ENCODE measurements around the gene RASGEF1B. TPM values are rescaled to one million over a fixed set of nuclear protein-coding genes. Genes with fewer than 3 reads are reported as not detected.

Gene RASGEF1B
- total RNA-seq, 1 experiment from 2014 or later = 8.1 TPM

- no peak overlapping the region for H3K4me3 ChIP-seq (ENCODE audit: low read depth, low read length, poor library complexity, severe bottlenecking)
- ChIA-PET POLR2A (ENCODE audit: low non-redundant PET) (no interaction called here), CTCF (no interaction called here)
- H3K27me3 ChIP-seq (replicated peaks; ENCODE audit: insufficient read depth, low read depth, low read length, poor library complexity) = no peaks in the 10 kb centered on the region
- H3K4me1 ChIP-seq (ENCODE audit: insufficient read depth, low read length, poor library complexity, severe bottlenecking) = no peaks in the 10 kb centered on the region
- H3K9me3 ChIP-seq (ENCODE audit: low read depth, low read length, poor library complexity, severe bottlenecking) = no peaks in the 10 kb centered on the region
- no TSS peak for BruUV-seq (replicated peaks)
- no peak overlapping the region for H3K27ac ChIP-seq (ENCODE audit: low read depth, low read length, poor library complexity, severe bottlenecking)
- intact Hi-C loops (cut with micrococcal nuclease; ENCODE audit: unreplicated experiment) = no loop called here
- DNase-seq (ENCODE audit: low spot score) = no peak
- TF ChIP-seq, protein P1, sequence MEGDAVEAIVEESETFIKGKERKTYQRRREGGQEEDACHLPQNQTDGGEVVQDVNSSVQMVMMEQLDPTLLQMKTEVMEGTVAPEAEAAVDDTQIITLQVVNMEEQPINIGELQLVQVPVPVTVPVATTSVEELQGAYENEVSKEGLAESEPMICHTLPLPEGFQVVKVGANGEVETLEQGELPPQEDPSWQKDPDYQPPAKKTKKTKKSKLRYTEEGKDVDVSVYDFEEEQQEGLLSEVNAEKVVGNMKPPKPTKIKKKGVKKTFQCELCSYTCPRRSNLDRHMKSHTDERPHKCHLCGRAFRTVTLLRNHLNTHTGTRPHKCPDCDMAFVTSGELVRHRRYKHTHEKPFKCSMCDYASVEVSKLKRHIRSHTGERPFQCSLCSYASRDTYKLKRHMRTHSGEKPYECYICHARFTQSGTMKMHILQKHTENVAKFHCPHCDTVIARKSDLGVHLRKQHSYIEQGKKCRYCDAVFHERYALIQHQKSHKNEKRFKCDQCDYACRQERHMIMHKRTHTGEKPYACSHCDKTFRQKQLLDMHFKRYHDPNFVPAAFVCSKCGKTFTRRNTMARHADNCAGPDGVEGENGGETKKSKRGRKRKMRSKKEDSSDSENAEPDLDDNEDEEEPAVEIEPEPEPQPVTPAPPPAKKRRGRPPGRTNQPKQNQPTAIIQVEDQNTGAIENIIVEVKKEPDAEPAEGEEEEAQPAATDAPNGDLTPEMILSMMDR (conservative IDR thresholded peaks at IDR 0.05; ENCODE audit: low read depth, low read length) = no peak
- TF ChIP-seq EZH2 (IDR thresholded peaks at IDR 0.05; ENCODE audit: borderline replicate concordance, low read depth, low read length, poor library complexity, severe bottlenecking) = no peak
- no peaks in the 10 kb centered on the region for H3K36me3 ChIP-seq (ENCODE audit: insufficient read depth, low read length, poor library complexity, severe bottlenecking)
These were observed 47.2 kb upstream of the RASGEF1B start for GRCh38 chr4:81518762-81519426.

GRCh38 chr4:81516241-81516640, 44.5 kb upstream of the RASGEF1B start:
- no TSS peak for BruUV-seq (replicated peaks)
- CTCF ChIA-PET = no interaction called here
- no peaks in the 10 kb centered on the region for H3K9me3 ChIP-seq (ENCODE audit: low read depth, low read length, poor library complexity, severe bottlenecking)
- H3K36me3 ChIP-seq (ENCODE audit: insufficient read depth, low read length, poor library complexity, severe bottlenecking) = no peaks in the 10 kb centered on the region
- intact Hi-C loops (cut with micrococcal nuclease; ENCODE audit: unreplicated experiment) = no loop called here
- POLR2A ChIA-PET (ENCODE audit: low non-redundant PET) = no interaction called here
- H3K27me3 ChIP-seq (replicated peaks; ENCODE audit: insufficient read depth, low read depth, low read length, poor library complexity) = no peaks in the 10 kb centered on the region
- TF ChIP-seq EZH2 (IDR thresholded peaks at IDR 0.05; ENCODE audit: borderline replicate concordance, low read depth, low read length, poor library complexity, severe bottlenecking) = no peak
- TF ChIP-seq, protein P1 (conservative IDR thresholded peaks at IDR 0.05; ENCODE audit: low read depth, low read length) = no peak
- no peak overlapping the region for H3K27ac ChIP-seq (ENCODE audit: low read depth, low read length, poor library complexity, severe bottlenecking)
- H3K4me3 ChIP-seq (ENCODE audit: low read depth, low read length, poor library complexity, severe bottlenecking) = no peak overlapping the region
- DNase-seq (ENCODE audit: low spot score) = no peak
- no peaks in the 10 kb centered on the region for H3K4me1 ChIP-seq (ENCODE audit: insufficient read depth, low read length, poor library complexity, severe bottlenecking)

DNA sequence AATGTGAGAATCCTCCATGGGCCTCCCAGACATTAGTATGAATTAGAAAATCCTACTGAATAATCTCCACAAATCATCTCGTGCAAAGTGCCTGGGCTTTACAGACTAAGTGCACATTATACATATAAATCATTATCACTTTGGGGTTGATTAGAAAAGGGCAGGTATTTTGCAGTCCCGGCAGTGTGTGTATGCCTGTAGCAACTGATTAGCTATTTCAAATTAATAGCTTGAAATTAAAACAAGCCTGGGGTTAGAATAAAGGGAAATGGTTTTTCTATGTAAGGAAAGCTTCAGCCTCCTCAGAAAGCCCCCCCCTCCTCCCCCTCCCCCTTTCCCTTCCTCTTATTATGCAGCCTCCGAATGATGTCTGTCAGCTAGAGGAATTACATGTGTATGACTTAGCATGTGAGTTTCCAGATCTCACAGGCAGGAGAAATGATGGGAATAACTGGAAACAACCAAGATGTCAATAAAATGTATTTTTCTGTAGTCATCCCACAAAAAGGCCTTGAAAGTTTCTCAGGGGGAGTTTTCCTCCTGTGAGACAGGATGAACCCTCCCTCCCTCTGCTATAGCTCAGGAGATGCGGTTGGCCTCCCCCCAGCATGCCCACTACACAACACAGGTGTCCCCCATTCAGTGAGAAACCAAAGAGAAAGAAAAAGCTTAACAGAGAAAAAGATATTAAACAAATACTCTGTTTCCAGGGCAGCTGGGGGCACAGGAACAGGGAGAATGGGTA, 41.2 kb upstream of the RASGEF1B start:
- no peak overlapping the region for H3K4me3 ChIP-seq (ENCODE audit: low read depth, low read length, poor library complexity, severe bottlenecking)
- DNase-seq (ENCODE audit: low spot score) = no peak
- no TSS peak for BruUV-seq (replicated peaks)
- no peaks in the 10 kb centered on the region for H3K9me3 ChIP-seq (ENCODE audit: low read depth, low read length, poor library complexity, severe bottlenecking)
- intact Hi-C loops (cut with micrococcal nuclease; ENCODE audit: unreplicated experiment) = no loop called here
- no peak overlapping the region for H3K27ac ChIP-seq (ENCODE audit: low read depth, low read length, poor library complexity, severe bottlenecking)
- no peaks in the 10 kb centered on the region for H3K36me3 ChIP-seq (ENCODE audit: insufficient read depth, low read length, poor library complexity, severe bottlenecking)
- ChIA-PET CTCF (no interaction called here), POLR2A (ENCODE audit: low non-redundant PET) (no interaction called here)
- no peaks in the 10 kb centered on the region for H3K4me1 ChIP-seq (ENCODE audit: insufficient read depth, low read length, poor library complexity, severe bottlenecking)
- no peaks in the 10 kb centered on the region for H3K27me3 ChIP-seq (replicated peaks; ENCODE audit: insufficient read depth, low read depth, low read length, poor library complexity)
- TF ChIP-seq, protein P1 (conservative IDR thresholded peaks at IDR 0.05; ENCODE audit: low read depth, low read length) = no peak
- no peak for TF ChIP-seq EZH2 (IDR thresholded peaks at IDR 0.05; ENCODE audit: borderline replicate concordance, low read depth, low read length, poor library complexity, severe bottlenecking)
